ENCODE measurements around the gene C2CD2. TPM values are rescaled to one million over a fixed set of nuclear protein-coding genes. Genes with fewer than 3 reads are reported as not detected.

C2CD2 gene
- total RNA-seq, 1 experiment from 2014 or later: 9.2 TPM

GRCh38 chr21:41908829-41909228 lies 45.0 kb downstream of the C2CD2 start:
- Histone ChIP-seq H3K27me3 (replicated peaks; ENCODE audit: insufficient read depth, low read depth, low read length, poor library complexity) (no peaks in the 10 kb centered on the region), H3K36me3 (ENCODE audit: insufficient read depth, low read length, poor library complexity, severe bottlenecking) (no peaks in the 10 kb centered on the region), H3K27ac (ENCODE audit: low read depth, low read length, poor library complexity, severe bottlenecking) (no peak overlapping the region), H3K4me3 (ENCODE audit: low read depth, low read length, poor library complexity, severe bottlenecking) (no peak overlapping the region), H3K9me3 (ENCODE audit: low read depth, low read length, poor library complexity, severe bottlenecking) (no peaks in the 10 kb centered on the region), H3K4me1 (ENCODE audit: insufficient read depth, low read length, poor library complexity, severe bottlenecking) (no peaks in the 10 kb centered on the region)
- TF ChIP-seq CTCF (conservative IDR thresholded peaks at IDR 0.05; ENCODE audit: low read depth, low read length) (no peak), EZH2 (IDR thresholded peaks at IDR 0.05; ENCODE audit: borderline replicate concordance, low read depth, low read length, poor library complexity, severe bottlenecking) (no peak)
- DNase-seq (ENCODE audit: low spot score): no peak
- ChIA-PET CTCF (no interaction called here), POLR2A (ENCODE audit: low non-redundant PET) (no interaction called here)
- no TSS peak for BruUV-seq (replicated peaks)
- intact Hi-C loops (cut with micrococcal nuclease; ENCODE audit: unreplicated experiment): no loop called here

GRCh38 chr21:41907496-41908258 lies 46.1 kb downstream of the C2CD2 start:
- Histone ChIP-seq H3K4me1 (ENCODE audit: insufficient read depth, low read length, poor library complexity, severe bottlenecking) (no peaks in the 10 kb centered on the region), H3K4me3 (ENCODE audit: low read depth, low read length, poor library complexity, severe bottlenecking) (no peak overlapping the region), H3K36me3 (ENCODE audit: insufficient read depth, low read length, poor library complexity, severe bottlenecking) (no peaks in the 10 kb centered on the region), H3K27ac (ENCODE audit: low read depth, low read length, poor library complexity, severe bottlenecking) (no peak overlapping the region), H3K9me3 (ENCODE audit: low read depth, low read length, poor library complexity, severe bottlenecking) (no peaks in the 10 kb centered on the region), H3K27me3 (replicated peaks; ENCODE audit: insufficient read depth, low read depth, low read length, poor library complexity) (no peaks in the 10 kb centered on the region)
- ChIA-PET POLR2A (ENCODE audit: low non-redundant PET) (no interaction called here), CTCF (no interaction called here)
- TF ChIP-seq EZH2 (IDR thresholded peaks at IDR 0.05; ENCODE audit: borderline replicate concordance, low read depth, low read length, poor library complexity, severe bottlenecking) (no peak), CTCF (conservative IDR thresholded peaks at IDR 0.05; ENCODE audit: low read depth, low read length) (no peak)
- DNase-seq (ENCODE audit: low spot score): no peak
- intact Hi-C loops (cut with micrococcal nuclease; ENCODE audit: unreplicated experiment): no loop called here
- no TSS peak for BruUV-seq (replicated peaks)

- no peaks in the 10 kb centered on the region for H3K4me1 ChIP-seq (ENCODE audit: insufficient read depth, low read length, poor library complexity, severe bottlenecking)
- H3K36me3 ChIP-seq (ENCODE audit: insufficient read depth, low read length, poor library complexity, severe bottlenecking): no peaks in the 10 kb centered on the region
- H3K9me3 ChIP-seq (ENCODE audit: low read depth, low read length, poor library complexity, severe bottlenecking): no peaks in the 10 kb centered on the region
- POLR2A ChIA-PET (ENCODE audit: low non-redundant PET): no interaction called here
- no peak for DNase-seq (ENCODE audit: low spot score)
- H3K27me3 ChIP-seq (replicated peaks; ENCODE audit: insufficient read depth, low read depth, low read length, poor library complexity): no peaks in the 10 kb centered on the region
- H3K4me3 ChIP-seq (ENCODE audit: low read depth, low read length, poor library complexity, severe bottlenecking): no peak overlapping the region
- BruUV-seq (replicated peaks): no TSS peak
- no peak for TF ChIP-seq CTCF (conservative IDR thresholded peaks at IDR 0.05; ENCODE audit: low read depth, low read length)
- TF ChIP-seq EZH2 (IDR thresholded peaks at IDR 0.05; ENCODE audit: borderline replicate concordance, low read depth, low read length, poor library complexity, severe bottlenecking): no peak
- intact Hi-C loops (cut with micrococcal nuclease; ENCODE audit: unreplicated experiment): no loop called here
- CTCF ChIA-PET: no interaction called here
- no peak overlapping the region for H3K27ac ChIP-seq (ENCODE audit: low read depth, low read length, poor library complexity, severe bottlenecking)
Measured at GRCh38 chr21:41906770-41907169, 47.0 kb downstream of the C2CD2 start.
